ENCODE data around the gene UBE2D2. TPM values are rescaled to one million over a fixed set of nuclear protein-coding genes. Genes with fewer than 3 reads are reported as not detected.
A peak's percentile ranks its signal among the peaks of the same experiment; 100 is the strongest.

UBE2D2 gene
- total and polyA plus RNA-seq, 10 of the 15 experiments (the other 5 are each of a cell fraction or from before 2014, with no cell fraction given), result 58.6 to 245 (median 128) TPM

DNA sequence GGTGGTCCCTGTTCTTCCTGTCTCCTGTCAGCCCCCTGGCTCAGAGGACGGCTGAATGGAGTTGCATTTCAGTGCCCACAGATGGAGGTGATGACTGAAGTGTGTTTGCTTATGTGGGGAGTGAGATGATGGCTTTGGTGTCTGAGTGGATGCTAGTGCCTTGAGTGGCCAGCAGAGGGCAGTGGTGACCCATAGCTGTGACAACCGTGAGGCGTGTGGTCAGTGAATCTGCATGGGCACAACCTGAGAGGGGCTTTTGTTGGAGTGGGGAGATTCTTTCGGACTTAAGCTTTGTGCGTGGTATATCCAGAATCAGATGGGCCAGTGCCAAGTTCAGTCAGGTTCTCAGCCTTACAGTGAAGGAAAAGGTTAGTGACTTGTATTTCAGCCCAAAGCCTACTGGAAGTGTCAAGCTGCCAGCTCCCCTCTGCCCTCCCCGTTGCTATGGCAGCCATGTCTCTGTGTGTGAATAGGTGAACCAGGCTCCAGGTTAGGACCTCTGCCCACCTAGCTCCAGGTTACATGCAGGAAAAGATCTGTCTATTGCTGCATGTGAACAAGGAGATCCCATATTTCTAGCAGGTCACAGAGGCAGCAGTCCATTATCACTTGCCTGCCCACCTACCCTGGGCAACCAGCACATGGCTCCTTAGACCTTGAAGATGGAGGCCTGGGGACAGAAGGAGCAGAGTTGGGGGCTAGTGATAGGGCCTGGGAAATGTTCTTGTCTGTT lies 72.3 kb downstream of the UBE2D2 start (continued):
- TF ChIP-seq CHD1 (IDR thresholded peaks at IDR 0.05; ENCODE audit: low read depth, low read length) (no peak), RELA (IDR thresholded peaks at IDR 0.05; ENCODE audit: borderline replicate concordance, partially characterized antibody) (peak; percentile 46), SREBF2 (IDR thresholded peaks at IDR 0.05; ENCODE audit: low read length) (no peak), ATF7 (IDR thresholded peaks at IDR 0.05; ENCODE audit: low read depth) (peak; percentile 47; the same call in 1 of the 2 replicates), SRF (IDR thresholded peaks at IDR 0.05; ENCODE audit: low read depth in 2 of 2, low read length in 2 of 2) (no peak), HCFC1 (IDR thresholded peaks at IDR 0.05; ENCODE audit: low read length) (0 out of 2 replicates have a peak, but pooled peaks have one; percentile 30), SMC3 (IDR thresholded peaks at IDR 0.05; ENCODE audit: borderline replicate concordance, low read length) (peak; percentile 94), MEF2B (IDR thresholded peaks at IDR 0.05; ENCODE audit: partially characterized antibody, poor library complexity, severe bottlenecking) (no peak), TBL1XR1 (IDR thresholded peaks at IDR 0.05; ENCODE audit: low read depth, low read length) (no peak), BACH1 (IDR thresholded peaks at IDR 0.05; ENCODE audit: borderline replicate concordance) (no peak), TCF7 (IDR thresholded peaks at IDR 0.05; ENCODE audit: borderline replicate concordance) (no peak), SMARCA5 (IDR thresholded peaks at IDR 0.05) (0 out of 2 replicates have a peak, but pooled peaks have one; percentile 70), ZNF384 (IDR thresholded peaks at IDR 0.05; ENCODE audit: borderline replicate concordance, low read depth, low read length) (no peak; the same call in 1 of the 2 replicates)
- TF ChIP-seq, protein P1, sequence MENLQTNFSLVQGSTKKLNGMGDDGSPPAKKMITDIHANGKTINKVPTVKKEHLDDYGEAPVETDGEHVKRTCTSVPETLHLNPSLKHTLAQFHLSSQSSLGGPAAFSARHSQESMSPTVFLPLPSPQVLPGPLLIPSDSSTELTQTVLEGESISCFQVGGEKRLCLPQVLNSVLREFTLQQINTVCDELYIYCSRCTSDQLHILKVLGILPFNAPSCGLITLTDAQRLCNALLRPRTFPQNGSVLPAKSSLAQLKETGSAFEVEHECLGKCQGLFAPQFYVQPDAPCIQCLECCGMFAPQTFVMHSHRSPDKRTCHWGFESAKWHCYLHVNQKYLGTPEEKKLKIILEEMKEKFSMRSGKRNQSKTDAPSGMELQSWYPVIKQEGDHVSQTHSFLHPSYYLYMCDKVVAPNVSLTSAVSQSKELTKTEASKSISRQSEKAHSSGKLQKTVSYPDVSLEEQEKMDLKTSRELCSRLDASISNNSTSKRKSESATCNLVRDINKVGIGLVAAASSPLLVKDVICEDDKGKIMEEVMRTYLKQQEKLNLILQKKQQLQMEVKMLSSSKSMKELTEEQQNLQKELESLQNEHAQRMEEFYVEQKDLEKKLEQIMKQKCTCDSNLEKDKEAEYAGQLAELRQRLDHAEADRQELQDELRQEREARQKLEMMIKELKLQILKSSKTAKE (IDR thresholded peaks at IDR 0.05; ENCODE audit: low read depth, poor library complexity, severe bottlenecking), result no peak
- TF ChIP-seq, protein P2, sequence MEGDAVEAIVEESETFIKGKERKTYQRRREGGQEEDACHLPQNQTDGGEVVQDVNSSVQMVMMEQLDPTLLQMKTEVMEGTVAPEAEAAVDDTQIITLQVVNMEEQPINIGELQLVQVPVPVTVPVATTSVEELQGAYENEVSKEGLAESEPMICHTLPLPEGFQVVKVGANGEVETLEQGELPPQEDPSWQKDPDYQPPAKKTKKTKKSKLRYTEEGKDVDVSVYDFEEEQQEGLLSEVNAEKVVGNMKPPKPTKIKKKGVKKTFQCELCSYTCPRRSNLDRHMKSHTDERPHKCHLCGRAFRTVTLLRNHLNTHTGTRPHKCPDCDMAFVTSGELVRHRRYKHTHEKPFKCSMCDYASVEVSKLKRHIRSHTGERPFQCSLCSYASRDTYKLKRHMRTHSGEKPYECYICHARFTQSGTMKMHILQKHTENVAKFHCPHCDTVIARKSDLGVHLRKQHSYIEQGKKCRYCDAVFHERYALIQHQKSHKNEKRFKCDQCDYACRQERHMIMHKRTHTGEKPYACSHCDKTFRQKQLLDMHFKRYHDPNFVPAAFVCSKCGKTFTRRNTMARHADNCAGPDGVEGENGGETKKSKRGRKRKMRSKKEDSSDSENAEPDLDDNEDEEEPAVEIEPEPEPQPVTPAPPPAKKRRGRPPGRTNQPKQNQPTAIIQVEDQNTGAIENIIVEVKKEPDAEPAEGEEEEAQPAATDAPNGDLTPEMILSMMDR (IDR thresholded peaks at IDR 0.05 in 2 of 3, conservative IDR thresholded peaks at IDR 0.05 in 1 of 3; ENCODE audit: control insufficient read depth in 2 of 3, extremely low read depth in 1 of 3, insufficient read depth in 1 of 3, low read depth in 3 of 3, low read length in 3 of 3), result peak; percentile 99; a peak in 5 of 6 replicates
